Amniotic epithelial cell (primary cell): Measurements from ENCODE around the gene SPACA7.
"Not testable (repeated sequence)": the region's sequence is repeated elsewhere in the genome, so short reads cannot be mapped to it uniquely, and the experiment has no call there.

Source experiments
- DNase-seq: peaks from one replicate; pipeline ENCODE4 v3.0.0-alpha.2; 2010; ENCODE audit warnings: low read depth

Gene SPACA7

DNA sequence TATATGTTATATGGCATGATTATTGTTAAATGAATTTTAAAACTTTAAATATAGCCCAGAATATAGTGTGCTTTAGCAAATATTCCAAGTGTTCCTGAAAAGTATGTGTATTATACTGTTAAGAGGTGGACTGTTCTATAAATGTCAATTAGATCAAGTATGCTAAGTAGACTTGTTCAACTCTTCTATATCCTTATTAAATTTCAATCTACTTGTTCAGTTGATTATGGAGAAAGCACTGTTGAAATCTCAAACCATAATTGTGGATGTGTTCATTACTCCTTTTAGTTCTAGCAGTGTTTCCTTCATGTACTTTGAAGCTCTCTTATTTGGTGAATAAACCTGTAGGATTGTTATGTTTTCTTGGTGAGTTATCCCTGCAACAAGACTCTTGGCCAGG lies 52.5 kb downstream of the SPACA7 start:
- DNase-seq: no peak

GRCh38 chr13:112431734-112432133 lies 55.6 kb downstream of the SPACA7 start:
- no peak for DNase-seq

DNA sequence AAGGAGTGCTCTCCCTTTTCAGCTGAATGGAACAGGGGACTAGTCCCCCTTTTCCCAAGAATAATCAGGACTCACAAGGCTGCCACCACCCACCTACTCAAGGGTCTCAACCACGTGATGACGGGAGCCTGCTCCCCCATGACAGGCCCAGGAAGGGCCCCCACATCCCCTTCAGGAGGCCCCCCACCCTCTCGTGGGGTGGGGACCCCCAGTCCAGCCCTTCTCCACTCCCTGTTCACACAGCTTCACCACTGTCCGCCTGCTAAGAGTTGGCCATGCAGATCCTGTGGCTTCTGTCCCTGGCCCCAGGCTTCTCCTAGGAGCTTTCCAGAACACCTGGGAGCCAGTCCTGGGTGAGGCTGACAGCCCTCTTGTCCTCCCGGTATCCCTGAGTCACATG lies 56.6 kb downstream of the SPACA7 start:
- not testable (repeated sequence) for DNase-seq

DNA sequence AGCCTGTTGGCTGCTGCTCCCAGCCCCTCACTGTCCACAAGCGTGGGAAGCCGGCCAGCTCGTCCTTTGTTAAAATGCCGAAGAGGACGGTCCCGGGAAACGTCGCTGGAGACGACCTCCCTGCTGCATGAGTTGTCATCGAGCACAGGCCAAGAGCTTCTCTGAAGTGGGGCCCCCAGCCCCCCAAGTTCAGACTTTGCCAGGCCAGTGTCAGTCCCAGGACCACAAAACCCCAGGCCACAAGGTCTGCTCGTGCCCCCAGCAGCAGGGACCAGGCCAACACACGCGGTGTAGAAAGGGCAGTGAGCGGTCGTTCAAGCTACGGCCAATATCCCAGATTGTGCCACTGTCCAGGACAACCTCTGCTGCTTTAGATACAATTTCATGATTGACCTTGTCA lies 57.4 kb downstream of the SPACA7 start:
- not testable (repeated sequence) for DNase-seq

DNA sequence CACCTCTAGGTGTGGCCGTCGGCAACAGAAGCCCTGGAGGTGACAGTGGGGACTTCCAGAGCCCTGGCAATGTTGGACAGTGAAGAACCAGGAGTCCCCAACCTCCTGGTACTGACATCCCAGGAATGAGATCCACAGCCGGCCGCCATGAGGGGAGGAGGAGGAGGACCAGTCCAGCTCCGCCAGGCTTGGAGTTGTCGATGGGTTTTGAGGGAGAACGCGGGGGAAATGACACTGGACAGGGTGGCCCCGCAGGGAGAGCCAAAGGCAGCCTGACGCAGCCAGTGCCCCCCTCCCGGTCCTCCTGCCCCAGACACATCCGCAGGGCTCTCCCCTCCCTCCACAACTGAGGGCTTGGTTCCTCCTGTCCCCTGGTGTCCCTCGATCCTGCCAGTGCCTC lies 57.9 kb downstream of the SPACA7 start:
- DNase-seq: no peak

DNA sequence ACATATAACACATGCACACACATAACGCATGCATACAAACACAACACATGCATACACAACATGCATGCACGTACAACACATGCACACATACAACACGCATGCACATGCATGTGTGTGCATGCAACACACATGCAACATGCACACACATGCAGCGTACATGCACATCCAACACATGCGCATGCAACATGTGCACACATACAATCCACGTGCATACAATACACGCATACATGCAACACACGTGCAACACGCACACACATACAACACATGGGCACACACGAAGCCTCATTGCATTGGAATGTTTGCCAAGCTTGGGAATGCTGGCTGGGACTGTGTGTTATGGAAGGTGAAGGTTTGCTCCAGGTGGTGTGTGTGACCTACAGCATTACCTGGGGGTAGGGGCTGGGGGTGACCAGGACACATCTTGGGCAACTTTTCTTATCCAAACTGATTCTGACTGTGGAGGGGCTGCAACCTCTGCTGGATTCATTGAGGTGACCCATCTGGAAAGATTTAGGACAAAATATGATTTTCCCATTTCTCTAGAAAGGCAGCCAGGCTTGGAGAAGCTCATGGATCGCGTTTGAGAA lies 58.9 kb downstream of the SPACA7 start:
- no peak for DNase-seq

DNA sequence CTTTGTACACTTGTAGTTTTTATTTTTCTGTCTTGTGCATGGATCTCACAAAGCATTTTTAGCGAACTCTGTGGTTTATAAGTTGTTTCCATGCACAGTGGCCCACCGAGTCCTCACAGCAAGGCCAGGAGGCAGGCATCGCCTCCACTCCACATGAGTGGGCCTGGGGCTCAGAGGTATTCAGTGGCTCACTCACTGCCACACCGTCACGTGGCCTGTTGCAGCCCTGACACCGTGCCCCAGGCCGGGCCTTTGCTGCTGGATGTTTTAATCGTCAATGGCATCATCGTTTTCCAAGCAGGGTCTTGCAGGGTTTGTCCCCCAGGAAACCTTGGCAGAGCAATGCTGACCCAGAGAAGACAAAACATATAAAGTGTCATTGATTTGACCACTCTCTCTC lies 59.8 kb downstream of the SPACA7 start:
- no peak for DNase-seq

DNA sequence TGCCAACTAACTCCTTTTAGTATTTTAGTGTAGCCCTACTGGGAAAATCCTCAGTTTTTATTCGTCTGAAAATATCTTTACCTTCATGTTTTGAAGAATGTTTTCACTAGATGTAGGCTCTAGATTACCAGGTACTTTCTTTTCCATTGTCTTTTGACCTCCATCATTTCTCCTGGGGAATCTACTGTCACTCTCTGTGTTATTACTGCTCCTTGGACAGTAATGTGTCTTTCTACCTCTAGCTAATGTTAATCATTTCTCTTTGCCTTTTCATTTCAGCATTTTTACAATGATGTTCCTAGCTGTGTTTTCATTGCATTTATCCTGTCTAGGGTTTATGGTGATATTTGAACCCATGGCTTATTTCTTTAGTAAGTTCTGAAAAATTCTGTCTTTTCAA lies 61.9 kb downstream of the SPACA7 start:
- no peak for DNase-seq

DNA sequence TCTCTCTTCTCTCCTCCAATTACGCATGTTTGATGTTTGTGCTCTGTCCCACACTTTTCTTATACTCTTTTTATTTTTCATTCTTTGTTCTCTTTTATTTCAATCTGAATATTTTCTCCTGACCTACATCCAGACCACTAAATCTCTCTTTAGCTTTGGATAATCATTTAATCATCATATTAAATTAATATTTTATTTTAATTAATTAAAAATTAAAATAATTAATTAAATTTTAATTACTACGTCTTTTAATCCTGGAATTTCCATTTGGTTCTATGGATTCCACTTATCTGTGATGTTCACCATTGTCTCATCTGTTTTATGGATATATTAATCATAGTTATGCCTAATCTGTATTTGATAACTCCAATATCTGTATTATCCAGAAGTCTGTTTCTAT lies 62.4 kb downstream of the SPACA7 start:
- no peak for DNase-seq

DNA sequence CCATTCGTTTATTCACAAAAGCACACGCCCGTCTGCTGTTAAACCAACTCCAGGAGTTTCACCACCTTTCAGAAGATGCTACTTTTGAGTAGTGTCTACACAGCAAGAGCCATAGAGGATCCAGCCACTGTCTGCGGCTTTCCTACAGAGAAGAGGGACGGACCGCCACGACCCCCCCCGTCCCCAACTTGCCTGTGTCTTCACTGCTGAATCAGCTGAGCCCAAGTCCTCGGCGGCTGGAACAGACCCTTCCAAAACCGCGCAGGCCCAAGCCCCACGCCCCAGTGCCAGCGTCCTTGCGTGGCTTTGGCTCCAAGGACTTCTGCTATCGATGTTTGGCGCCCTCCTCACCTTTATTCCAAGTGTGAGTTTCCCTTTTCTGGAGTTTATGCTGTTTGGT lies 65.1 kb downstream of the SPACA7 start:
- no peak for DNase-seq

DNA sequence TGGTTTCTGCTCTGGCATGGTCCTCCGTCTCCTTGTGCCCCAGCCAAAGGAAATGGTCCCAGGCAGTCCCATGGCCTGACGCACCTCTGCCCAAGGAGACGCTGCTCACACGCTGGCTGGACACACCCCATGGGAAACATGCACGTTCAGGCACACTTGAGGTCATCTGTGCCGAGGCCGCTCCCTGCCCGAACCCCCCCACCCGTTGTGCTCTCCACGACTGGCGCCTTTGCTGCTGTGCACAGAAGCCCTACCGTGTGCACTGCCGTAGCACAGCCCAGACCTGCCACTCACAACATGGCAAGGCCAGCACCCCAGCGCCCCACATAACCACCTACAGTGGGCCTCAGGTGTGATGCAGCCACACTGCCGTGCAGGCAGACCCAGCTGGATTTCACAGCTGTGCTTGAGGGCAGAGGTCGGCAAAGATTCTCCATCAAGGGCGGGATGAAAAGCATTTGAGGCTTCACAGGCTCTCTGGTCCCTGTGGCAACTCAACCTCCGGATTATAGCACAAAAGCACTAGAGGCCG lies 65.7 kb downstream of the SPACA7 start:
- DNase-seq: no peak

GRCh38 chr13:112442483-112443090 lies 66.4 kb downstream of the SPACA7 start:
- DNase-seq: no peak

- DNase-seq: no peak
Measured at GRCh38 chr13:112443191-112443994, 67.2 kb downstream of the SPACA7 start.

DNA sequence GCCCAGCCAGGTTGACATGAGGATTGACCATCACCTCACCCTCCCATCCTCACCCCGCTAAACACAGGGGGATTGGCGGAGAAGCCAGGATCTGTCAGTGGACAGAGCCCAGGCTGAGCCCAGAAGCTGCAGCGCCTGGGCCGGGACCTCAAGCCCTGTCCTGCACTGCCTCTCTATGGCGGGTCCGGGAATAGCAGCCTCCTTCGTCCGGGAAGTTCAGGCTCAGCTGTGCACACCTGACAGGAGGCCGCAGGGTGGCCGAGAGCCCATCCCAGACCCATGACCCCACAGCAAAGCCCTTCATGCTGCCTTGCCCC lies 67.8 kb downstream of the SPACA7 start:
- DNase-seq: peak; percentile 20

GRCh38 chr13:112444416-112445399 lies 68.6 kb downstream of the SPACA7 start:
- no peak for DNase-seq

- no peak for DNase-seq
Measured at GRCh38 chr13:112445411-112446271, 69.5 kb downstream of the SPACA7 start.

DNA sequence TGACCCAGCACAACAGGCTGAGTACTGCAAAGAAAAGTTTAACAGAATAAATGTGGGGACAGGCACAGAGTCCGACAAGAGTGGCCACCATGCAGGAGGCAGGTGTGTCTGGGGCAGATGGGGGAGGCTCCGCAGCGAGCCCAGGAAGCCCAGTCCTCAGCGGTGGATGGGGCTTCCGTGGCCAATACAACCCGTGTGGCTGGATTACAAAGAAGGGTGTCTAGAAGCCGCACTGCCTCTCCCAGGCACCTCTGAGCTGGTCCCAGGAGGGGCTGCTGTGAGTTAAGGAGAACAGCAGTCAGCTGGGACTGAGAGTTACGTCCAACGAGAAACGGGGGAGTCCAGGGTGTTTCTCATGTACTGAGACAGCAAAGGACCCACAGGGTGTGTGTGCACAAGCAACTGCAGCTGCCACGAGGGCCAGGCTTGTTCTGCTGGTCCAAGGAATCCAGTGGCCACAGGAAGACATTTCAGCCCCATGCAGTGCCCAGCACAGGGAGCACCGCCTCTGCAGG lies 70.2 kb downstream of the SPACA7 start:
- DNase-seq: no peak

DNA sequence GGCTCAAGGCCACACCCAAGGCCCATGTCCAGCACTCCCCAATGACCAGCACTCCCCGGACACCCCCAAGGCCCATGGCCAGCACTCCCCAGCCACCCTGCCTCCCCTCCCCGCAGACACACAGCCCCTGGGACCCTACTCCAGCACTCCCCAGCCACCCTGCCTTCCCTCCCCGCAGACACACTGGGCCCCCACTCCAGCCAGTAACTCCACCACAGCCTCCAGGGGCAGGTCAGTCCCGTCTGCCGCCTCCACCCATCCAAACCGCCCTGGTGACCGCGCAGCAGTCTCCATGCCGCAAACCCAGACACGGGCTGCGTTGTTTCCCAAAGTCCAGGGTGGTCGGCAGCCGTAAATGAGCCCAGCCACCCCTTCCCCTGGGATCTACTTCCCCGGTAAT lies 70.7 kb downstream of the SPACA7 start:
- no peak for DNase-seq

DNA sequence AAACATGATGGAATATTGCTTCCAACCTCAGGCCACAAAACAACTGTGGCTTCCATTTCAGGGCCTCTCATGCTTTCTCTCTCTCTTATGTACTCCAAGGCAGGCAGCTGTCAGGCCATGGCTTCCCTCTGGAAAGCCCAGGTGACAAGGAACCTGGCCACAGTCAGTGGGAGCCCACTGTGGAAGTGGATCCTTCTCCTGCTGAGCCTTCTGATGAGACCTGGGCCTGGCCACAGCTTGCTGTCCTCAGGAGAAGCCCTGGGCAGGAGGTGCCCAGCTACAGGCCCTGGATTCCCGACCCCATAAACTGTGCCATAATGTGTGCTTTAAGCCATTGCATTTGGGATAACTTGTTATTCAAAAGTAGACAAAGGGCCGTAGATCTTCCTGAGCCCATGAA lies 71.2 kb downstream of the SPACA7 start:
- DNase-seq: no peak

DNA sequence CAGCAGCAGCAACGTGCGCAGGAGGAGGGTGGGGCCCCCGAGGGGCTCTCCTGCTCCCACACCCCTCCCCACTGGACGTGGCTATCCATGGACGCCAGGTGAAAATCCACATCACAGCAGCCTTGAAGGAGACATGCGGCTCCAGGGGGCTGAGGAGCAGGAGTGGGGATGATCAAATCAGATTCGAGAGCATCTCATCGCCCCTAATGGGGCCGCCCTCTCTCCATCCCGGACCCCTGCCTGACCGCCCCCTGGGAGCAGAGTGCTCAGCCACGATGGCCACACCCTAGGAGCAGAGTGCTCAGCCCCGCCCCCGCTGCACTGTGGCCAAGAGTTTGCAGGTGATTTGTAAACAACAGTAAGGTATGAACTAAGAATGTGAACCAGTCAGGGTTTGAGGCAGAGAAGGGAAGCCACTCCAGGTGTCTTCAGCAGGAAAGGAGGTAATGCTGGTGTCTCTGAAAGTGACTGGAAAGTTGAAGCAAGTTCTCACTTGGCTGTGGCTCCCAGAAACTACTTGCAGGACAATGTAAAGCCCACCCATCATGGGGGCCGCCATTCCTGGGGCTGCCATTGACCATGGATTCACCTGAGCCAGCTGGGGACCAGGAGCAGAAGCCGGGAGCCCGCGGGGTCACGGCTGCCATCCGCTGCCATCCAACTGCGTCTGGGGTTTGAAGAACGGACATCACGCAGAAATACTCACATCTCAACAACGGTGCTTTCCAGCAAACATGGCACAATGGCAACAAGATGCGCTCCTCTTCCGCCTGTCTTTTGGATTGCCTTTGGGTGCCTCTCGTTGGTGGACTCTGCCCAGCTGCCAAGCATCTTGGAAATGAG lies 71.8 kb downstream of the SPACA7 start:
- no peak for DNase-seq
